Femur (tissue), 1 donor: ENCODE measurements around the gene ENTREP1.
"Not testable (repeated sequence)": the region's sequence is repeated elsewhere in the genome, so short reads cannot be mapped to it uniquely, and the experiment has no call there.

Experiments used
- DNase-seq: peaks from one replicate; pipeline ENCODE4 v3.0.0-alpha.2; 2017

Gene ENTREP1

GRCh38 chr9:69376651-69377050 lies 51.6 kb downstream of the ENTREP1 start:
- peak; percentile 55 for DNase-seq

DNA sequence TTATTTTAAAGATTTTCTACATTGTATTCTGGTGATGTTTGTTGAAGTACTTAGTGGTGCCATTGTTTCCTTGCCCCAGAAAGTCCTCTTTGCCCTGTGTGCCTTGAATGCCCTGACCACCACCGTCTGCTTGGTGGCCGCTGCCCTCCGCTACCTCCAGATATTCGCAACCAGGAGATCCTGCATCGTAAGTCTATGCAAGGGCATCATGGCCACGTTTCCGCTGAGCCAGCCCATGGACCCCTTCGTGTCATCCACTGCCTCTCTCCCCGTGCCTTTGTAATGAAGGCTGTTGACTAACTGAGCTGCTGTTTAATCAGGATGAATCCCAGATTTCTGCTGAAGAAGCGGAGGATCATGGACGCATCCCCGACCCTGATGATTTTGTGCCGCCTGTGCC lies 52.3 kb downstream of the ENTREP1 start:
- no peak for DNase-seq

DNA sequence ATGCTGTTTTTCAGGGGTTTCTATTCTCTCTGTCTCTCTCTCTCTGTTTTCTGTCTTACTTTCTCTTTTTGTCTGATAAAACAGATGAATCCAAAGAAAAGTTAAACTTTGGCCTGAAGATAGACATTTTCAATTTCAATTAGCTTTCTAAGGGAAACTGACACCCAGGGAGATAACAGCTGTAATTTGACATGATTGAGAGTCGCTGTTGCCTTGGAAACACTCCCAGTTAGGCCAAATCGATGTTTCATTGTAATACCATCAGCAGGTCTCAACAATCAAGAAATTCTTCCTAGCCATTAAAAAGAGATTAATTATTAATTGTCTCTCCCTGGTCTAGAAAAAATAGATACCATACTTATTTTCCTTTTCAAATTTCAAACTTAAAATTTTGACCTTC lies 53.0 kb downstream of the ENTREP1 start:
- no peak for DNase-seq

DNA sequence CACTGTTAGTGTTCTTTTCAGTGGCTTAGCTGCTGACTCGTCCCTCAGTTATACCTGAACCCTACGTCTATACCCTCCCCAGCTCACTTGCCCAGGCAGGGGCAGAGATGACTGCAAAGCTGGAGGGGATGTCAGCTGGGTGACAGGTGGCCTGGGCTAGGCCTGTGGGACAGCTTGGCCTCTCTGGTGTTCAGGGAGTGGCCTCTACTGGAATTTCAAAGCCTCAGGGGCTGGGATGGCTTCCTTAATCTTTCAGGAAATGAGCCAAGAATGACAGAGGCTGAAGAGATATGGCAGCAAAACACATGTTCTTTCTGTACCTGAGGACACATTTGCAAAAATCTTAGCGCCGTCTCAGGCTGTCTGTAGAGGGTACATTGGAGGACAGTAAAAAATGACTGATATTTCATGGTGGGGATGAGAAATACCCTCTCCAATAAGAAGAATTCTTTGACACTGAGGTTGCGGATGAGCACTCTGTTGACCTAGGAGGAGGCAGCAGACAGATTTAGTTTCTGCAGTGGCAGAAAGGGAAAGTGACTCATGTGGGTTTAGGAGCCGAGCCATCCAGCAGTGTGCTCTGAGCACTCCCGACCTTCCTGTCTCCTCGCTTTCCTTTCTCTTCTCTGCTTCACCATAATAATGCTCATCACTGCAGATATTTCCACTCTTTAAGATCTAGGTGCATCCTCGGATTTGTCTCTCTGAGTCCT lies 54.4 kb downstream of the ENTREP1 start:
- peak; percentile 64 for DNase-seq

GRCh38 chr9:69380301-69380700 lies 55.3 kb downstream of the ENTREP1 start:
- DNase-seq, result no peak

DNA sequence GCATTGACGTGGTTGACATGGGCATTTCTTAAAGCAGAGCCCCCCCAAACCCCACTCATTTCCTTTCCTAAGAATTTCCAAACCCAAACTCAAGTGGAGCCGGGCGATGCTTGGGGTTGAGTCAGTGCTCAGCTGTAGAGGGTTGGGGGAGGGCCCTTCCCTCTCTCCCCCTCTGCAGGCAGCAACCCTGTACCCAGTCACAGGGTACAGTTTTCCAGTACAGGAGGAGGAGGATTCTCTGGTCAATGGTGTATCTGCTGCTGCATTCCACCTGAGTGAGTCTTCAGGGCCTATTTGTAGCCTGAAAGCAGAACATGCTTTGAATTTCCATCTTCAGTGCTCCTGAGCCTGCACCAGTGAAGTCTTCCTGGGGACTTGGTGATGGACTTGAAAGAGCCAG lies 55.8 kb downstream of the ENTREP1 start:
- DNase-seq, result no peak

GRCh38 chr9:69382135-69382534 lies 57.1 kb downstream of the ENTREP1 start:
- DNase-seq, result no peak

GRCh38 chr9:69385581-69386033 lies 60.6 kb downstream of the ENTREP1 start:
- DNase-seq, result no peak

GRCh38 chr9:69386651-69387050 lies 61.6 kb downstream of the ENTREP1 start:
- no peak for DNase-seq

DNA sequence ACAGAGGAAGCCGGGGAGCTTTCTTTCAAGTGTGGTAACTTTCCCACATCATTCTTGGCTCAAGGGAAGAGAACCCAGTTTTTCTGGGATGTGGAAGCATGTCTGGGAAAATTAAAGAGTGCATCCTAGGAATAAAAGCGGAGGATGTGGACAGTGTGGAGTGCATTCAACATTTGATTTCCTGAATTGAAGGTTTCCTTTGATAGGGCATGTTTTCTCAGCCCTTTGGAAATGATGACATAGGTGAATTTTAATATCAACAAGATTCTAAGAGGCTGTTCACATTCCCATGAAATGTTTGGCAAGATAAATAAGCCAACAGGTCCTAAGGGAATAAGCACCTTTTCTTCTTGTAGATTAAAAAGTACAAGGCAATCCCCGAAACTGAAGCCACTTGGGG lies 63.6 kb downstream of the ENTREP1 start:
- DNase-seq, result no peak

GRCh38 chr9:69389437-69389995 lies 64.5 kb downstream of the ENTREP1 start:
- DNase-seq, result no peak

- no peak for DNase-seq
Observed at GRCh38 chr9:69391487-69391886, 66.5 kb downstream of the ENTREP1 start.

GRCh38 chr9:69391946-69392345 lies 66.9 kb downstream of the ENTREP1 start:
- no peak for DNase-seq

GRCh38 chr9:69392826-69393225 lies 67.8 kb downstream of the ENTREP1 start:
- no peak for DNase-seq

DNA sequence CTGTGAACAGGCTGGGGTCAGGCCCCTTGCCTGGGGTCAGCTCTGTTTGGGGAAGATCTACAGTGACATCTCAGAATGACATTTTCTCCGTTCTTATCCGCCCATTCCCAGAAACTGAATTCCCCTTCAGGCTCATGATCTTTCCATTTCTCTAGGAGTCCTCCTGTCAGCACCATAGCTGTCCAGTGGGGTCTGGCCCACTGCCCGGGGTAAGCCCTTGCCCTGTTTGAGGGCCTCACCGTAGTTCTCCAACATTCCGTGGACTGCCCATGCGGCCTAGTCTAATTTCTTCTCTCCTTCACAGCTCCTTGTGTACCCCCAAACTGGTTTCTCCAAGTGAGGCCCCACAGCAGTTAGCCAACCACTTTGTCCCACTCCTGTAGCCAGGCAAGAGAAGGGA lies 68.4 kb downstream of the ENTREP1 start:
- no peak for DNase-seq

DNA sequence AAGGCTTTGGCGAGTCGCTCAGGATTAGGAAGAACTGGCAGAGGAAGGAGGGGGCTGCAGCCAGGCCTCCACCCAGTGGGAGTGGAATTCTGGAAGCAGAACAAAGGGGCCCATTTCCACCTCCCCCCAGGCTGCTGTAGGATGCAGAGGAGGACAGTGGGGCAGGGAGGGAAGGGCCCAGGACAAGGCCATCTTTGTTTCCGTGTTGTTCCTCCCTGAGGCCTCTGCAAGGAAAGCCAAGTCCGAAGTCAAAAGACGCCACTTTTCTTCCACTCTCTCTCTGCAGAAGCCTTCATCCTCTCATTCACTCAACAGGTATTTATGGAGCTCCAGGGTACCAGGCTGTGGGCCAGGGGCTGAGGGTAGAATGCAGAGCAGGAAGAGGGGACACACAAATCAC lies 70.7 kb downstream of the ENTREP1 start:
- DNase-seq, result no peak

GRCh38 chr9:69396759-69397158 lies 71.7 kb downstream of the ENTREP1 start:
- DNase-seq, result no peak

DNA sequence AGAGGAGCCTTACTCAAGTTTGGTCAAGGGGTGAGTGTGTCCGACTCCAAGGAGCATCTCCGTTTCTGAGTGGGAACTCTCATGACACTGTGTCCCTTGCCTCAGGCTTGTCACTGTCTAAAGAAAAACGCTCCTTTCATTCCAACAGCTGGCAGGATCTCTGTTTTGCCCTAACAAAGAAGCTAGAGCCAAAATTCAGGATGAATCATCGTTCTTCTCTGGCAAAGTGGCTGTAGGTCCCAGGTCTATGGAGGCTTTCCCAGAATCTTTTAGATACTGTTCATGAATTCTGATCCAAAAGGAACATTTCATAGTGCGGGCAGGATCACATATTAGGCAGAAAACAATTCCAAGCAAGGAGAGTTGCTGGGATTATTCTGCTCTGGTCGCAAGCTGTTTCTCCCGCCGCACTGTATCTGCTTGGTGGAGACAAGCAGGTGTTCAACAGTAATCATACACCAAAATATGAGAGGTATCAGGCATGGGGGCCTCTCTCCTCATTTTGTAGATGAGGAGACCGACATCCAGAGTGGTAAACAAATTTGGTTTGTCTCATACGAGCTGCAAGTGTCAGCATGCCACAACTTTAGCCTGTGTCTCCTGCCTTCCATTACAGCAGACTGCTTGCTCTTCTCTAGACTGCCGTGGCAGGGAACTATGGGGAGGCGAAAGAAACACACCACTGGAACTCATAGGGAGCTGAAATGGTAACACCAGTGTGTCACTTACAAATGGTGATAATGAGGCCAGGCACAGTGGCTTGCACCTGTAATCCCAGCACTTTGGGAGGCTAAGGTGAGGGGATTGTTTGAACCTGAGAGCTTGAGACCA lies 72.6 kb downstream of the ENTREP1 start:
- DNase-seq, result no peak

- no peak for DNase-seq
Observed at GRCh38 chr9:69400470-69400869, 75.5 kb downstream of the ENTREP1 start.

- DNase-seq, result not testable (repeated sequence)
Observed at GRCh38 chr9:69409936-69410335, 84.9 kb downstream of the ENTREP1 start.

DNA sequence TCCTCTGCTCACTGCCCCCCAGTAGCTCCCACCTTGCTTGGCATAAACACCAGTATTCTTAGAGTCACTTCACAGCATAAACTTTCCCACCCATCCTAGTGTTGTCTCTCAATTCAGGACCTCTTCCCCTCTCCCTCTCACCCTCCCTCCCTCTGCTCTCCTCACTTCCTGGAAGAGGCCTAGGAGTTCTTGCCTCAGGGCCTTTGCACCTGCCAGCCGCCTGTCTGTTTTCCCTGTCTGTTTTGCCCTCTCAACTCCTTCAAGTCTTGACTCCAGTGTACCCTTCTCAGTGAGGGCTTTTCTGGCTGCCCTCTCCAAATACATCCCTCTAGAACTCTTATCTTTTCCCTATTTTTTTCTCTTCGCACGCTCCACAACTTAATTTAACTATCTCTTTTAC lies 86.2 kb downstream of the ENTREP1 start:
- DNase-seq, result no peak

DNA sequence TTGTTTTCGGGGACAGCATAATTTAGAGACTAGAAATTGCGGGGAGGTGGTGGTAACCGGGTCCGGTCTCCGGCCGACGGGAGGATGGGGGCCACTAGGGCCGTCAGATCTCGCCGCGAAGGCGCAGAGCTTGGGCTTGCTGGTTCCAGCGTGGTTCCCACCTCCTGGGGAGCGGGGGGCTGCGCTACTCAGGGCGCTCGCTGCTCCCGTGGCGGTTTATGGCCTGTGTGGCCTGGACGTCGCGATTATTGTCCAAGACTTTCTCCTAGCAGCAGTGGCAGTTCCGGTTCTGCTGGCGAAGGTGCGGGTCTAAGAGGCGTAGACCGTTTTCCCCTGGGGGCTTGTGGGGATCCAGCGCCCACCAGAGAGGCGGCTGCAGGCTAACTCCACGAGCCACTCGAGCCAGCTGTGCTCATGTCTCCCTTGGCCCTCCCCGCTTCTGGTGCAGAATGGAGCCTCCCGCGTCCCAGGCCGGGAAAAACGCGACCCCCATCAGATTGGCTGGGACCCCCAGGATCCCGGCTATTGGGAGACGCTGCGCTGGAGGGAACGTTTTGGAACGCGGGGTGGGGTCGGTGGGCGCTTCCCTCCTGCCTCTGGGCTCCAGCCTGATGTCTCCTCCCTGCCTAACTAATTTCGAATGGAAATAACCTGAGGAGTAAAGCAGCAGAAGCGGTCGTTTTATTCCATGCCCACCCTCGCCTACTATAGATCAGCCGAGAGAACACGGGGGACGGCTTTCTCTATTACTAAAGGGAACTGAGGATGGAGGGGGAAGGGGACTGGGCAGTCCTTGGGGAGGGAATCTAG lies 87.1 kb downstream of the ENTREP1 start:
- DNase-seq, result no peak

DNA sequence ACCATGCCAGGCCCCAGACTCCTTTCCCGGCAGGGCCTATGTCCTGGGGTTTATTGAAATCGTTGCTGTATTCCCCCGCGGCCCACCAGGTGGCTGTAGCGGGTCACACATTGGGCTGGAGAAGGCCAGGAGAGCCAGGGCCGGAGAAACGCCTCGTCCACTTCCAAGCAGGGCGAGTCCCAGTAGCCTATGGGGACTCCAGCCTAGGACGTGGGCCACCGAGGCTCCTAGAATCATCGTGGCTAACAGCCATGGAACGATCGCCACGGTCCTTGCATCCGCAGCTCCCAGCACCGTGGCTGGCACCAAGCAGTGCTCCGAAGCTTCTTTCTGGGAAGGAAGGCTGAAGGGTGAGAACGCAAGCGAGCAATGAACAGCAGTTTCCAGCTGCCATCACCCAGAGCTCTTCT lies 87.7 kb downstream of the ENTREP1 start:
- DNase-seq, result peak; percentile 68
